GM21390 (cell line): ENCODE data around the gene TBX2.

Source experiments
- ATAC-seq: cut with Tn5 transposase; IDR thresholded peaks from one replicate; pipeline ENCODE4 v1.9.1; 2021; ENCODE audit not compliant: unreplicated experiment

TBX2 gene

GRCh38 chr17:61387011-61387410 lies 12.6 kb upstream of the TBX2 start:
- ATAC-seq: no peak

- no peak for ATAC-seq
These were observed 11.9 kb upstream of the TBX2 start for GRCh38 chr17:61387511-61388305.

GRCh38 chr17:61388561-61389356 lies 10.9 kb upstream of the TBX2 start:
- ATAC-seq: no peak

GRCh38 chr17:61389670-61390478 lies 9.8 kb upstream of the TBX2 start:
- no peak for ATAC-seq

GRCh38 chr17:61390479-61390791 lies 9.2 kb upstream of the TBX2 start:
- ATAC-seq: no peak

- no peak for ATAC-seq
These were observed 7.9 kb upstream of the TBX2 start for GRCh38 chr17:61391595-61392291.

GRCh38 chr17:61392679-61393078 lies 7.0 kb upstream of the TBX2 start:
- ATAC-seq: no peak

GRCh38 chr17:61393550-61393903 lies 6.1 kb upstream of the TBX2 start:
- no peak for ATAC-seq

GRCh38 chr17:61393904-61394629 lies 5.6 kb upstream of the TBX2 start:
- ATAC-seq: no peak

- no peak for ATAC-seq
These were observed 4.8 kb upstream of the TBX2 start for GRCh38 chr17:61394630-61395408.

- ATAC-seq: no peak
These were observed 4.1 kb upstream of the TBX2 start for GRCh38 chr17:61395409-61395982.

GRCh38 chr17:61395983-61396585 lies 3.6 kb upstream of the TBX2 start:
- no peak for ATAC-seq

- no peak for ATAC-seq
These were observed 3.0 kb upstream of the TBX2 start for GRCh38 chr17:61396586-61397085.

GRCh38 chr17:61397086-61397842 lies 2.4 kb upstream of the TBX2 start:
- no peak for ATAC-seq

- ATAC-seq: no peak
These were observed 917 bp upstream of the TBX2 start for GRCh38 chr17:61398721-61399130.

GRCh38 chr17:61400066-61400716 lies 548 bp downstream of the TBX2 start:
- no peak for ATAC-seq

- no peak for ATAC-seq
These were observed 1.2 kb downstream of the TBX2 start for GRCh38 chr17:61400717-61401388.
